IMR-90 (cell line): ENCODE measurements around the gene ATP23.

Source experiments
- BHLHE40 ChIP-seq: fragments of 150-350 bp; IDR thresholded peaks from 2 replicates; pipeline ENCODE4 v1.6.1; 2016; ENCODE audit warnings: mild to moderate bottlenecking, low read depth, low read length
- CEBPB ChIP-seq: IDR thresholded peaks from 2 replicates; pipeline ENCODE4 v1.6.1; 2012; ENCODE audit warnings: low read depth, low read length, improper control_type of control experiment
- CHD1 ChIP-seq: IDR thresholded peaks from 2 replicates; pipeline ENCODE4 v1.6.1; 2012; ENCODE audit warnings: low read depth, low read length, improper control_type of control experiment
- CTCF ChIP-seq: conservative IDR thresholded peaks from 2 replicates; pipeline ENCODE4 v1.5.1; 2012; ENCODE audit warnings: mild to moderate bottlenecking, low read depth, low read length, improper control_type of control experiment
- ELK1 ChIP-seq: fragments of 150-350 bp; IDR thresholded peaks from 2 replicates; pipeline ENCODE4 v1.6.1; 2016; ENCODE audit warnings: low read depth, mild to moderate bottlenecking, low read length, moderate library complexity, borderline replicate concordance
- FOS ChIP-seq: fragments of 150-350 bp; IDR thresholded peaks from 2 replicates; pipeline ENCODE4 v1.6.1; 2016; ENCODE audit warnings: low read depth, low read length
- MAFK ChIP-seq: IDR thresholded peaks from 2 replicates; pipeline ENCODE4 v1.6.1; 2012; ENCODE audit warnings: low read depth, low read length, improper control_type of control experiment
- MAZ ChIP-seq: IDR thresholded peaks from 2 replicates; pipeline ENCODE4 v1.6.1; 2012; ENCODE audit warnings: low read depth, mild to moderate bottlenecking, low read length, improper control_type of control experiment, moderate library complexity, borderline replicate concordance
- MXI1 ChIP-seq: IDR thresholded peaks from 2 replicates; pipeline ENCODE4 v1.6.1; 2012; ENCODE audit warnings: low read depth, mild to moderate bottlenecking, low read length, moderate library complexity, borderline replicate concordance
- NFE2L2 ChIP-seq: fragments of 150-350 bp; IDR thresholded peaks from 2 replicates; pipeline ENCODE4 v1.6.1; 2016; ENCODE audit warnings: low read depth, mild to moderate bottlenecking, low read length
- POLR2A ChIP-seq: IDR thresholded peaks from 2 replicates; pipeline ENCODE4 v1.6.1; 2012; ENCODE audit warnings: mild to moderate bottlenecking, low read depth, low read length
- RAD21 ChIP-seq: IDR thresholded peaks from 2 replicates; pipeline ENCODE4 v1.6.1; 2012; ENCODE audit warnings: low read length, improper control_type of control experiment
- RFX5 ChIP-seq: IDR thresholded peaks from 2 replicates; pipeline ENCODE4 v1.8.0; 2012; ENCODE audit warnings: low read depth, mild to moderate bottlenecking, low read length, moderate library complexity
- USF2 ChIP-seq: fragments of 150-350 bp; IDR thresholded peaks from 2 replicates; pipeline ENCODE4 v1.6.1; 2017; ENCODE audit warnings: mild to moderate bottlenecking, antibody characterized with exemption, low read length, low read depth

GRCh38 chr12:57896115-57896433 is 45.3 kb upstream of the ATP23 start:
- TF ChIP-seq CTCF = no peak; the same call in 1 of the 2 replicates
- no peak for TF ChIP-seq POLR2A
- no peak for TF ChIP-seq CEBPB
- no peak for TF ChIP-seq MXI1
- TF ChIP-seq USF2 = no peak
- no peak for TF ChIP-seq RFX5
- no peak for TF ChIP-seq ELK1
- TF ChIP-seq MAZ = no peak
- no peak for TF ChIP-seq FOS
- no peak; the same call in 1 of the 2 replicates for TF ChIP-seq RAD21
- TF ChIP-seq BHLHE40 = no peak
- TF ChIP-seq NFE2L2 = no peak
- TF ChIP-seq MAFK = no peak
- TF ChIP-seq CHD1 = no peak
